Psoas muscle (tissue), 8 donors: ENCODE results near the gene PCDHGA11. TPM values are rescaled to one million over a fixed set of nuclear protein-coding genes. Genes with fewer than 3 reads are reported as not detected.
"Not testable (repeated sequence)": the region's sequence is repeated elsewhere in the genome, so short reads cannot be mapped to it uniquely, and the experiment has no call there.

Source experiments
- ATAC-seq, 4 donors: fragments of 200-7000 bp; cut with Tn5 transposase; one replicate each; pipeline ENCODE4 v1.9.1; 2020; ENCODE audit warnings: moderate library complexity in 3 of 4, mild to moderate bottlenecking in 2 of 4
- DNase-seq, 2 donors: peaks; one replicate each; pipeline ENCODE4 v3.0.0-alpha.2; 2020
- H3K27ac ChIP-seq: fragments of 200-600 bp; one replicate; pipeline ENCODE4 v1.8.0; 2022
- H3K27me3 ChIP-seq, 3 donors: fragments of 200-600 bp in 1 of 3; one replicate each; pipeline versions ENCODE4 v1.6.1 to v1.8.0; 2013 to 2022; ENCODE audit warnings: low read length in 2 of 3, mild to moderate bottlenecking in 2 of 3, moderate library complexity in 1 of 3; ENCODE audit not compliant: insufficient read depth in 3 of 3
- H3K36me3 ChIP-seq, 2 donors: fragments of 200-600 bp in 1 of 2; one replicate each; pipeline versions ENCODE4 v1.6.1 to v1.8.0; 2013 to 2022; ENCODE audit warnings: low read depth in 1 of 2, mild to moderate bottlenecking in 1 of 2, moderate library complexity in 1 of 2; ENCODE audit not compliant: insufficient read depth in 1 of 2
- H3K4me1 ChIP-seq: fragments of 200-600 bp; one replicate; pipeline ENCODE4 v1.8.0; 2022
- H3K4me3 ChIP-seq: fragments of 200-600 bp; one replicate; pipeline ENCODE4 v1.8.0; 2022; ENCODE audit warnings: mild to moderate bottlenecking
- H3K9me3 ChIP-seq: fragments of 200-600 bp; one replicate; pipeline ENCODE4 v1.8.0; 2022
- CTCF ChIP-seq: fragments of 200-600 bp; IDR thresholded peaks from one replicate; pipeline ENCODE4 v1.8.0; 2022; ENCODE audit warnings: antibody characterized with exemption
- WGBS, 3 donors: extraction: QIAGEN DNeasy Blood & Tissue Kit; methylation state at CpG; one replicate each; pipeline versions ENCODE4 v1.1.6 to v1.1.7; 2013; 5-methylcytosine and 5-hydroxymethylcytosine counted together
- intact Hi-C, 2 donors: fragments of 100-400 bp; cut with DNase I; formaldehyde crosslinking; loops; one replicate each; pipeline versions ENCODE4 v1.11.0 to v1.14.2; 2022
- polyA plus RNA-seq, 3 donors: library from polyadenylated mRNA; stranded (reverse); fragments of 200-250 nt; gene quantifications; one replicate each; pipeline ENCODE4 v1.2.3, GENCODE V29; 2013
- total RNA-seq, 4 donors: library from RNA; stranded (reverse); fragmentation: NEBNext Ultra II Directional in 2 of 4; extraction: Animal tissue kit (Norgen Biotek cat#: 25700) in 2 of 4; gene quantifications; one replicate each; pipeline versions ENCODE4 v1.2.1 to v1.2.4, GENCODE V29; 2021 to 2023
- donor health status: healthy with polysubstance abuse.
- donor health status: DM: no; HTN: no; CAD: no; lungs with moderate emphysema.
- donor health status: Bipolar disorder and iron deficiency.
- donor health status: healthy.
- donor health status: DM: yes; HTN: yes; CAD: no.
- donor health status: DM: no; HTN: no; CAD: no.
- donor health status: DM: no; HTN: no; CAD: no.
- donor health status: DM: yes; HTN: yes; CAD: no.

PCDHGA11 gene
- total and polyA plus RNA-seq, 7 donors = 0.21 to 4.4 (median 0.94) TPM

GRCh38 chr5:141388661-141389060 lies 32.2 kb upstream of the PCDHGA11 start:
- Histone ChIP-seq H3K36me3 (no peaks in the 10 kb centered on the region), H3K9me3 (no peaks in the 10 kb centered on the region), H3K4me3 (peak overlapping the region; percentile 31), H3K27ac (no peak overlapping the region), H3K4me1 (no peaks in the 10 kb centered on the region), H3K27me3 (peaks cover 0 to 38% (median 13%) of the 10 kb centered on the region in 3 donors)
- TF ChIP-seq CTCF = no peak
- WGBS, 3 donors = 46 to 57% (median 52%) methylated on average over 10 of the region's 10 CpGs
- intact Hi-C loops = no loop called here
- DNase-seq = no peak
- ATAC-seq = no peak

GRCh38 chr5:141389153-141390042 lies 31.5 kb upstream of the PCDHGA11 start:
- 43 to 44% (median 43%) methylated on average over 77 of the region's 77 CpGs for WGBS, 3 donors
- ATAC-seq (no peak), DNase-seq (no peak)
- Histone ChIP-seq H3K27ac (no peak overlapping the region), H3K36me3 (no peaks in the 10 kb centered on the region), H3K27me3 (peaks cover 0 to 37% (median 13%) of the 10 kb centered on the region in 3 donors), H3K9me3 (no peaks in the 10 kb centered on the region), H3K4me1 (no peaks in the 10 kb centered on the region), H3K4me3 (no peak overlapping the region)
- intact Hi-C loops = loop anchor here in 1 of 2 donors (2.0 kb wide), 1 partner anchor 21 kb away; no protein-coding TSS in a partner anchor
- no peak for TF ChIP-seq CTCF

- no peak within 1 kb of the TSS for H3K4me3 ChIP-seq
- DNase-seq (no peak), ATAC-seq (peak in 3 of 4 donors; percentile 28 to 48 (median 30))
- peaks cover 0 to 37% (median 15%) of the 10 kb centered on the region in 3 donors for H3K27me3 ChIP-seq
- TF ChIP-seq CTCF = peak; percentile 35
- H3K27ac ChIP-seq = no peak within 1 kb of the TSS
- intact Hi-C loops = no loop called here
- no peaks in the 10 kb centered on the region for H3K4me1 ChIP-seq
- no peaks in the 10 kb centered on the region for H3K36me3 ChIP-seq
- no peaks in the 10 kb centered on the region for H3K9me3 ChIP-seq
- WGBS, 3 donors = 33 to 37% (median 33%) methylated on average over 38 of the region's 38 CpGs
These were observed 28.2 kb upstream of the PCDHGA11 start, which contains the start of gene PCDHGA8 for GRCh38 chr5:141392429-141393198. TSS of gene PCDHGA8 (plus strand) at chr5:141392633. CDS start at chr5:141392814, 181 bp downstream.

GRCh38 chr5:141393267-141393666 lies 27.6 kb upstream of the PCDHGA11 start:
- WGBS, 3 donors = 40 to 51% (median 41%) methylated on average over 21 of the region's 21 CpGs
- no peak overlapping the region for H3K27ac ChIP-seq
- no peaks in the 10 kb centered on the region for H3K36me3 ChIP-seq
- TF ChIP-seq CTCF = no peak
- DNase-seq = no peak
- intact Hi-C loops = no loop called here
- no peak overlapping the region for H3K4me3 ChIP-seq
- H3K4me1 ChIP-seq = no peaks in the 10 kb centered on the region
- H3K27me3 ChIP-seq = peaks cover 0 to 36% (median 15%) of the 10 kb centered on the region in 3 donors
- no peaks in the 10 kb centered on the region for H3K9me3 ChIP-seq
- no peak for ATAC-seq

GRCh38 chr5:141394401-141395187 lies 26.3 kb upstream of the PCDHGA11 start:
- H3K27ac ChIP-seq, H3K4me3 ChIP-seq, DNase-seq, ATAC-seq, H3K4me1 ChIP-seq, H3K36me3 ChIP-seq, H3K9me3 ChIP-seq, intact Hi-C loops: not testable (repeated sequence)
- WGBS, 3 donors = 40 to 55% (median 41%) methylated on average over 33 to 42 of the region's 53 CpGs
- H3K27me3 ChIP-seq = peaks cover 0 to 35% (median 14%) of the 10 kb centered on the region in 3 donors
